NT2/D1 (cell line): ENCODE data around the gene CPT1A.

Experiments
- DNase-seq: peaks from one replicate; pipeline ENCODE4 v3.0.0-alpha.2; 2011; ENCODE audit warnings: low read depth, low spot score
- H3K27me3 ChIP-seq: 2 replicates; pipeline ENCODE4 v1.6.0; 2011; ENCODE audit warnings: mild to moderate bottlenecking; ENCODE audit not compliant: insufficient read length, insufficient read depth
- H3K36me3 ChIP-seq: 2 replicates; pipeline ENCODE4 v1.6.1; 2011; ENCODE audit warnings: mild to moderate bottlenecking, low read length, mixed read lengths; ENCODE audit not compliant: insufficient read depth, insufficient read length
- H3K4me1 ChIP-seq: 2 replicates; pipeline ENCODE4 v1.5.1; 2011; ENCODE audit not compliant: insufficient read depth, insufficient read length
- H3K4me3 ChIP-seq: 2 replicates; pipeline ENCODE4 v1.5.1; 2011; ENCODE audit warnings: low read depth; ENCODE audit not compliant: insufficient read length
- H3K9ac ChIP-seq: 2 replicates; pipeline ENCODE4 v1.6.0; 2011; ENCODE audit warnings: low read depth; ENCODE audit not compliant: insufficient read length
- H3K9me3 ChIP-seq: 2 replicates; pipeline ENCODE4 v1.5.1; 2011; ENCODE audit warnings: mild to moderate bottlenecking, low read length; ENCODE audit not compliant: insufficient read depth
- SUZ12 ChIP-seq: IDR thresholded peaks from 2 replicates; pipeline ENCODE4 v1.6.1; 2011; ENCODE audit not compliant: insufficient read length, insufficient read depth; ENCODE audit errors: extremely low read depth
- YY1 ChIP-seq: IDR thresholded peaks from 2 replicates; pipeline ENCODE4 v1.6.1; 2011; ENCODE audit not compliant: insufficient read length, insufficient read depth
- ZNF274 ChIP-seq: IDR thresholded peaks from 2 replicates; pipeline ENCODE4 v1.6.1; 2011; ENCODE audit warnings: mild to moderate bottlenecking, low read depth, low read length

CPT1A gene

DNA sequence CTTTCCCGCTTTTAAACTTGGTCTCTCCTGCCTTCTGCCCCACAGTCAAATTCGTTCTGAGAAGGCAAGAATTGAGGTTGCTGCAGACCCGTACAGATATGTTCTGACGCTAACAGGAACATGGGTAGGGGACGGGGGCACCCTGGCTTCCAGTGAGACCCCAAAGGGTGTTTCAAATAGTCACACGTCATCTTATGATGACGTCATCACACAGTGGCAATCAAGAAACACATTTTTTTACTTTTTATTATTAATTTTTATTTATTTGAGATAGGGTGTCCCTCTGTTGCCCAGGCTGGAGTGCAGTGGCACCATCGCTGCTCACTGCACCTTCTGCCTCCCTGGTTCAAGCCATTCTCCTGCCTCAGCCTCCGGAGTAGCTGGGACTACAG is 67.5 kb downstream of the CPT1A start:
- Histone ChIP-seq H3K9ac (no peak overlapping the region), H3K36me3 (peaks cover 7% of the 10 kb centered on the region), H3K27me3 (no peaks in the 10 kb centered on the region)

DNA sequence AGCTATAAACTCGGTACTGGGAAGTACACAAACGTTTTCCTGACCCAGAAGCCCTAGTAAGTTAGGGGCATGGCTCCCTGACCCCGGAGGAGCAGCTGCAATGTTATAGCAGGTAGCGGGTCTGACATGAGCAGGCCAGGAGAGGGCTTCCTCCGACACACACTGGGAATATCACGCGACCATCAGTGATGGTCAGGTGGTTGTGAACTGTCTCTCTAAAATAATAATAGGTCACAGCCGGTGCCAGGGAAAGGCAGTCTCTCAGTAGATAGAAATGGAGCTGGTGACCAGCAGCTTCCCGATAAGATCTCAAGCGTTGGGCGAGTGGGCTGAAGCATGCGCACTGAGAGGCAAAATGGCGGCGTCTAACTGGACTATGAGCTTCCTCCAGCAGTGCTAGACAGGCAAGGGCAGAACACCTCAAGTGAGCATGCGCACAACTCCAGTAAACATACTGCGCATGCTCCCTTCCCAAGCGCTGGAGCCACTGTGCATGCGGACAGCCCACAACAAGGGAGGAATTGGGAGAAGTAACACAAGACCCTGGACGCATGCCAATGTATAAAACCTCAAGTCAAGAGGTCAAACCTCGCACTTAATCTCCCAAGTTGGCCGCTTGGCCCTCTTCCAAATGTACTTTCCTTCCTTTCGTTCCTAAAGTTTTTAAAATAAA is 68.1 kb downstream of the CPT1A start:
- no peak overlapping the region for H3K4me3 ChIP-seq
- peaks cover 7% of the 10 kb centered on the region for H3K36me3 ChIP-seq
- TF ChIP-seq ZNF274, result no peak
- no peak for TF ChIP-seq YY1
- no peak for TF ChIP-seq SUZ12
- no peaks in the 10 kb centered on the region for H3K27me3 ChIP-seq
- H3K9me3 ChIP-seq, result no peaks in the 10 kb centered on the region
- H3K4me1 ChIP-seq, result peaks cover 2% of the 10 kb centered on the region
- DNase-seq, result no peak
- no peak overlapping the region for H3K9ac ChIP-seq

More for the DNA sequence above, 67.5 kb downstream of the CPT1A start:
- no peak for DNase-seq
- H3K9me3 ChIP-seq, result no peaks in the 10 kb centered on the region
- H3K4me3 ChIP-seq, result no peak overlapping the region
- H3K4me1 ChIP-seq, result peaks cover 2% of the 10 kb centered on the region
- TF ChIP-seq YY1 (no peak), ZNF274 (no peak), SUZ12 (no peak)

DNA sequence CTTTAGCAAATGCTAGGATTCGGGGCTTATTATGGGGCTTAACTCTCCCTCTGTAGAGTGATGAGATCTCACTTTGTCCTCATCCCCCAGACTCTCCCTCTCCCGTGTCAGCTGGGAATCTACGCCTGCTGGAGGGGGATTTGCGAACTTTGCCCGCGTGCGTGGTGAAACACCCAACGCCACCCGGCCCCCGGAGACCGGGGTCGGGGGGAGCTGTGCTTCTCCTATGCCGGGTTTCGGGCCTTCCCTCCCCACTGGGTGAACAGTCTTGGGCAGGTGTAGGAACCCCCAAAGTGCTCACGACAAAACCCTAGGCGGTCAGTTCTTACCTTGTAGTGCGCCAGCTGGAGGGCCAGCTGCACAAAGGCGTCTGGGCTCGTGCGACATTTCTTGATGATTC is 68.8 kb downstream of the CPT1A start:
- no peak overlapping the region for H3K4me3 ChIP-seq
- peaks cover 7% of the 10 kb centered on the region for H3K36me3 ChIP-seq
- DNase-seq, result no peak
- TF ChIP-seq YY1, result no peak
- TF ChIP-seq ZNF274, result no peak
- no peak for TF ChIP-seq SUZ12
- no peaks in the 10 kb centered on the region for H3K27me3 ChIP-seq
- no peak overlapping the region for H3K9ac ChIP-seq
- H3K9me3 ChIP-seq, result no peaks in the 10 kb centered on the region
- H3K4me1 ChIP-seq, result peaks cover 2% of the 10 kb centered on the region

DNA sequence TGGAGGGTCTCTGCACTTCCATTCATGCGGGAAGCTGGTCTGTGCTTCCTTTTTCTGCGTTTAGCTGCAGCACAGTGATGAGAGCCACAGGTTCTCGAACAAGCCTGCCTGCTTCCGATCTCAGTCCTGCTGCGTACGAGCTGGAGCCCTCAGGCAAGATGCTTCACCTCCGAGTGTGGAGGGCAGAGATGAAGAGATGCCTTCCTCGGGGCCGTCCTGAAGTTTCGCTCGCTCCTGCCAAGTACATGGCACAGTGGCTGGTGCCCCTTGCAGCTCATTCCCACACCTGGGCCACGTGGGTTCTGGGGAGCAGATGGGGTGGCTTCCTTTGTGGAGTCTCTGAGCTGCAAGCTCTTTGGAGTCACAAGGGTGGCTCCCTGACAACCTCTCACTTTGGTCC is 70.9 kb downstream of the CPT1A start:
- Histone ChIP-seq H3K36me3 (peaks cover 7% of the 10 kb centered on the region), H3K27me3 (no peaks in the 10 kb centered on the region)
- TF ChIP-seq ZNF274 (no peak), SUZ12 (no peak), YY1 (no peak)

DNA sequence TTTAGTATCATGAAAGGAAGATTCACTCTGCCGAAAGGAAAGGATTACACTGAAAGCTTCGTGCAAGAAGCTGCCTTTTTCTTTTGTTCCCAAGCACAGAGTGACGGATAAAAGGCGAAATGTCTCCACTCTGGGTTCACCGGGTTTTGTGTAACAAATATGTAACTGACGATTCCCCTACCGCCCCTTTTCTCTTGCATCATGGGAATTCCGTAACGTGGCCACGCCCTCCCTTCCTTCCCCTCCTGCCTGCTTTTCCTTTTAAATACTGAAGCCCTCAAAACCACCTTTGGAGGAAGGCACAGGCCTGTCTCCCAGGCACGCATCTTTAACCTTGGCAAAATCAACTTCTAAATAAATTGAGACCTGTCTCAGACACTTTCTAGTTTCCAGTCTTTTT is 74.0 kb downstream of the CPT1A start:
- no peak overlapping the region for H3K9ac ChIP-seq
- H3K36me3 ChIP-seq, result no peaks in the 10 kb centered on the region
- no peaks in the 10 kb centered on the region for H3K9me3 ChIP-seq
- peaks cover 13% of the 10 kb centered on the region for H3K4me1 ChIP-seq
- no peak for TF ChIP-seq SUZ12
- TF ChIP-seq YY1, result no peak
- H3K27me3 ChIP-seq, result no peaks in the 10 kb centered on the region
- DNase-seq, result no peak
- no peak overlapping the region for H3K4me3 ChIP-seq

More for the DNA sequence above, 70.9 kb downstream of the CPT1A start:
- DNase-seq, result no peak
- no peak overlapping the region for H3K9ac ChIP-seq
- peaks cover 2% of the 10 kb centered on the region for H3K4me1 ChIP-seq
- no peak overlapping the region for H3K4me3 ChIP-seq
- H3K9me3 ChIP-seq, result no peaks in the 10 kb centered on the region

DNA sequence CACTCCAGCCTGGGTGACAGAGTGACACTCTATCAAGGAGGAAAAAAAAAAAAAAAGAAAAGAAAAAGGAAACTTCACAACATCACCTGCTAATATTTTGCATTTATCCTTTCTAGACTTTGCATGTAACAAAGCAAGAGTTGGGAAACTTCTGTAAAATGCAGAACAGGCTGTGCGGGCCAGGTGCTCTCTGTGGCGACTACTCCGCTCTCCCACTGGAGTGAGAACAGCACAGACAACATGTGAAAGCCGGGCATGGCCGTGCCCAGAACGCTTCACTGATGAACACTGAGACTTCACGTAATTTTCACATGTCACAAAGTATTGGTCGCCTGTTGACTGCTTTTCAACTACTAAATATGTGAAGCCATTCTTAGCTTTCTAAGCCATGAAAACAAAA is 74.9 kb downstream of the CPT1A start:
- no peak overlapping the region for H3K9ac ChIP-seq
- H3K9me3 ChIP-seq, result no peaks in the 10 kb centered on the region
- no peaks in the 10 kb centered on the region for H3K36me3 ChIP-seq
- no peak for TF ChIP-seq SUZ12
- no peak for TF ChIP-seq ZNF274
- no peak for TF ChIP-seq YY1
- no peak for DNase-seq
- H3K4me1 ChIP-seq, result peaks cover 13% of the 10 kb centered on the region
- H3K27me3 ChIP-seq, result no peaks in the 10 kb centered on the region
- no peak overlapping the region for H3K4me3 ChIP-seq

DNA sequence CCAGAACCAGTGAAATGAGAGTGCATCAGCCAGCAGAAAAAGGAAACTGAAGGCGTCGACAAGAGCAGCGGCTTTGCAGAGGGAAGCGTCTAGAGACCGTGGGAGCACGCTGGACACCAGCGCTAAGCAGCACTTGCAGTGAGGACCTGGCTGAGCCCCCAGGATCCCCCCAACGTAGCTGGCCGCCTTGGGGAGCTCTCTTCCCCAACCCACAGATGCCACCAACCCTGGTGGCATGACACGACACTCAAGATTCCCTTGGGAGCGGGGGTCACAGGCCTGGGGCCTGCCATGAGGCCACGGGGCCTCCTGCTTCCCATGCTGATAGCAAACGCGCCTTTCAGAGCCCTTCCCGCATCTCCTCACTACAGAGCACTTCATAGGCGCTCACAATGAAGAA is 77.0 kb downstream of the CPT1A start:
- H3K27me3 ChIP-seq, result no peaks in the 10 kb centered on the region
- DNase-seq, result no peak
- H3K9ac ChIP-seq, result no peak overlapping the region
- TF ChIP-seq YY1 (no peak), ZNF274 (no peak), SUZ12 (no peak)
- no peak overlapping the region for H3K4me3 ChIP-seq
- peaks cover 10% of the 10 kb centered on the region for H3K4me1 ChIP-seq
- H3K9me3 ChIP-seq, result no peaks in the 10 kb centered on the region
- no peaks in the 10 kb centered on the region for H3K36me3 ChIP-seq

DNA sequence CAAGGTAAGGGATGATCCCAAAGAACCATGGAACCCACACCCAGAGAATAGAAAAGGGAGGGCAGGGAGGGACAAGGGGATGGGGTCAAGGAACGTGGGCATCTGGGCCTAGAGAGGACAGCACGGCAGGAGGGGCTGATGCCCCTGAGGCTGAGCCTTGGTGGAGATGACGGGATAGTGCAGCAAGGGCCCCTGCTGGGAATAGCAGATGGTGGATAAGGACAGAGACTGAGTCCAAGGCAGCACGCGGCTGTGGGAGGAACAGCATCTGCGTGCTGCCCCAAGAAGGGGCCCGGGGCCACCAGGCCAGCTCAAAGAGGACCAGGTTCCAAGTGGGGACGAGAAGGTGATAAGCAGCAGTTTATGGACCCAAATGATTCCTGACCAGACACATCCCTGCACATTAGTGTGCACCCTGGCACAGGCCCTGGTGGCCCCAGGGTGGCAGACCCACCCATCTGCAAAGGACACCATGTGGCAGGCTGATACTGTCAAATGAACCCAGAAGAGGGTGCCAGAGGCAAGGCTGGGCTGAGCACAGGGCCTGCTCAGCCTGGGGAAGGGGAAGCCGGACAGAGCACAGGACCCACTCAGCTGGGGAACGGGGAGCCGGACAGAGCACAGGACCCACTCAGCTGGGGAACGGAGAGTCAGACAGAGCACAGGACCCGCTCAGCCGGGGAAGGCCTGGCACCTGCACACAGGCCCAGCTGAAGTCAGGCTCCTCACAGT is 77.6 kb downstream of the CPT1A start:
- Histone ChIP-seq H3K9me3 (no peaks in the 10 kb centered on the region), H3K4me1 (peaks cover 10% of the 10 kb centered on the region), H3K36me3 (no peaks in the 10 kb centered on the region), H3K9ac (peak overlapping the region; percentile 32), H3K4me3 (no peak overlapping the region), H3K27me3 (no peaks in the 10 kb centered on the region)
- no peak for DNase-seq
- TF ChIP-seq SUZ12, result no peak
- TF ChIP-seq YY1, result no peak
- TF ChIP-seq ZNF274, result no peak
